Stomach (tissue), 9 donors: ENCODE measurements around the gene NOS2. TPM values are rescaled to one million over a fixed set of nuclear protein-coding genes. Genes with fewer than 3 reads are reported as not detected.

Source experiments
- DNase-seq, 2 donors: peaks; one replicate each; pipeline versions ENCODE4 v3.0.0 to v3.0.0-alpha.2; 2013 to 2019
- H3K27ac ChIP-seq, 5 donors: fragments of 200-600 bp in 4 of 5; sonication (generic) in 4 of 5; one replicate each; pipeline ENCODE4 v1.5.1; 2013 to 2019; ENCODE audit warnings: mild to moderate bottlenecking in 1 of 5, moderate library complexity in 1 of 5
- H3K27me3 ChIP-seq, 3 donors: fragments of 200-600 bp; sonication (generic); one replicate each; pipeline ENCODE4 v1.5.1; 2017 to 2019; ENCODE audit warnings: mixed run types in 1 of 3
- H3K36me3 ChIP-seq, 4 donors: fragments of 200-600 bp; sonication (generic); 1 replicate in 3 of 4; 2 replicates in 1 of 4; pipeline ENCODE4 v1.5.1; 2016 to 2019
- H3K4me1 ChIP-seq, 4 donors: fragments of 200-600 bp; sonication (generic); one replicate each; pipeline ENCODE4 v1.5.1; 2016 to 2019
- H3K4me3 ChIP-seq, 4 donors: fragments of 200-600 bp; sonication (generic) in 3 of 4; one replicate each; pipeline ENCODE4 v1.5.1; 2016 to 2019; ENCODE audit warnings: mild to moderate bottlenecking in 1 of 4
- H3K9me3 ChIP-seq, 4 donors: fragments of 200-600 bp; sonication (generic); one replicate each; pipeline ENCODE4 v1.5.1; 2016 to 2019
- CTCF ChIP-seq, 7 experiments: fragments of 450-650 bp in 4 of 7; fragments of 200-600 bp in 3 of 7; sonication (generic) in 3 of 7; IDR thresholded peaks; one replicate each; pipeline ENCODE4 v1.5.1; 2016 to 2019; ENCODE audit warnings: antibody characterized with exemption in 7 of 7, control low read depth in 2 of 7, mild to moderate bottlenecking in 1 of 7
- EP300 ChIP-seq: sonication (generic); formaldehyde crosslinking; IDR thresholded peaks from one replicate; pipeline ENCODE4 v1.6.1; 2017; ENCODE audit warnings: antibody characterized with exemption
- POLR2A ChIP-seq, 4 donors: fragments of 450-650 bp; IDR thresholded peaks; one replicate each; pipeline ENCODE4 v1.6.1; 2016; ENCODE audit warnings: antibody characterized with exemption in 4 of 4, control low read depth in 2 of 4, mild to moderate bottlenecking in 1 of 4, moderate library complexity in 1 of 4
- POLR2AphosphoS5 ChIP-seq, 3 donors: sonication (generic); formaldehyde crosslinking; IDR thresholded peaks; one replicate each; pipeline ENCODE4 v1.6.1; 2016; ENCODE audit warnings: antibody characterized with exemption in 3 of 3
- WGBS, 5 donors: extraction: QIAGEN DNeasy Blood & Tissue Kit in 3 of 5; methylation state at CpG; one replicate each; pipeline versions ENCODE4 v1.1.5 to v1.1.7; 2013 to 2018; 5-methylcytosine and 5-hydroxymethylcytosine counted together
- intact Hi-C: fragments of 100-400 bp; cut with DNase I; formaldehyde crosslinking; loops from one replicate; pipeline ENCODE4 v1.15.1; 2023; ENCODE audit warnings: low total_unique reads
- polyA plus RNA-seq, 3 donors: library from polyadenylated mRNA; stranded (reverse); fragments of 200-250 nt; gene quantifications; one replicate each; pipeline ENCODE4 v1.2.3, GENCODE V29; 2013
- total RNA-seq, 5 donors: library from RNA; depleted of rRNA; stranded (reverse); fragments of >200 nt; gene quantifications; one replicate each; pipeline versions ENCODE4 v1.1.0 to v1.2.3, GENCODE V29; 2014 to 2016
- donor health status: healthy with polysubstance abuse.
- donor health status: Bipolar disorder and iron deficiency.
- donor health status: healthy.

NOS2 gene
- total and polyA plus RNA-seq, 8 donors, result 0.18 to 0.87 (median 0.20) TPM; not detected in 5

- Histone ChIP-seq H3K27ac (no peak overlapping the region), H3K36me3 (no peaks in the 10 kb centered on the region), H3K4me3 (peak overlapping the region; percentile 30 to 47 (median 34)), H3K9me3 (no peaks in the 10 kb centered on the region), H3K4me1 (peaks cover 10 to 17% (median 16%) of the 10 kb centered on the region in 4 donors), H3K27me3 (peaks cover 0 to 51% (median 23%) of the 10 kb centered on the region in 3 donors)
- intact Hi-C loops, result no loop called here
- WGBS, 5 donors, result 3 to 11% (median 5%) methylated on average over 17 to 58 of the region's 58 CpGs
- peak in 1 of 2 donors; percentile 75 for DNase-seq
- TF ChIP-seq POLR2A (IDR thresholded peaks at IDR 0.05), result no peak
- no peak for TF ChIP-seq CTCF (IDR thresholded peaks at IDR 0.05)
- TF ChIP-seq EP300, result no peak
- TF ChIP-seq POLR2AphosphoS5 (IDR thresholded peaks at IDR 0.05), result no peak
Measured at GRCh38 chr17:27793168-27793905, 7.0 kb downstream of the NOS2 start.

GRCh38 chr17:27792095-27792494 lies 8.2 kb downstream of the NOS2 start:
- DNase-seq, result no peak
- 39 to 55% (median 48%) methylated on average over 3 of the region's 3 CpGs for WGBS, 5 donors
- Histone ChIP-seq H3K4me3 (no peak overlapping the region), H3K27ac (no peak overlapping the region), H3K4me1 (peaks cover 10 to 17% (median 16%) of the 10 kb centered on the region in 4 donors), H3K27me3 (peaks cover 0 to 47% (median 23%) of the 10 kb centered on the region in 3 donors), H3K36me3 (no peaks in the 10 kb centered on the region), H3K9me3 (no peaks in the 10 kb centered on the region)
- no peak for TF ChIP-seq CTCF (IDR thresholded peaks at IDR 0.05)
- no peak for TF ChIP-seq POLR2AphosphoS5 (IDR thresholded peaks at IDR 0.05)
- TF ChIP-seq POLR2A (IDR thresholded peaks at IDR 0.05), result no peak
- TF ChIP-seq EP300, result no peak
- intact Hi-C loops, result no loop called here

GRCh38 chr17:27788919-27789318 lies 11.4 kb downstream of the NOS2 start:
- TF ChIP-seq CTCF (IDR thresholded peaks at IDR 0.05) (no peak), POLR2AphosphoS5 (IDR thresholded peaks at IDR 0.05) (no peak), EP300 (no peak), POLR2A (IDR thresholded peaks at IDR 0.05) (no peak)
- Histone ChIP-seq H3K9me3 (no peaks in the 10 kb centered on the region), H3K27ac (no peak overlapping the region), H3K27me3 (peaks cover 0 to 29% (median 18%) of the 10 kb centered on the region in 3 donors), H3K4me1 (peaks cover 9 to 11% (median 11%) of the 10 kb centered on the region in 4 donors), H3K4me3 (no peak overlapping the region), H3K36me3 (no peaks in the 10 kb centered on the region)
- intact Hi-C loops, result no loop called here
- DNase-seq, result no peak
- 59 to 86% (median 78%) methylated on average over 3 of the region's 3 CpGs for WGBS, 5 donors

- Histone ChIP-seq H3K27ac (no peak overlapping the region), H3K4me3 (no peak overlapping the region), H3K27me3 (no peaks in the 10 kb centered on the region), H3K4me1 (no peaks in the 10 kb centered on the region), H3K36me3 (no peaks in the 10 kb centered on the region), H3K9me3 (no peaks in the 10 kb centered on the region)
- TF ChIP-seq CTCF (IDR thresholded peaks at IDR 0.05) (no peak), POLR2AphosphoS5 (IDR thresholded peaks at IDR 0.05) (no peak), EP300 (no peak), POLR2A (IDR thresholded peaks at IDR 0.05) (no peak)
- whole genome bisulfite sequencing, 5 donors, result 78 to 93% (median 86%) methylated on average over 5 to 9 of the region's 9 CpGs
- no peak for DNase-seq
- intact Hi-C loops, result no loop called here
Measured at GRCh38 chr17:27783440-27784350, 16.6 kb downstream of the NOS2 start.
